Activated CD4-positive, alpha-beta memory T cell treated with anti-CD3 and anti-CD28 coated beads, Interleukin-2, amount 10 ng/mL, durations not matched to agents 7 days and 5 days (primary cell): ENCODE results near the gene THAP9. TPM values are rescaled to one million over a fixed set of nuclear protein-coding genes. Genes with fewer than 3 reads are reported as not detected.

ENCODE experiments used
- CTCF ChIA-PET: fragments of 350-600 bp; sonication (Branson Sonifier 250); formaldehyde crosslinking; loops from one replicate; lab custom pipeline; 2021; ENCODE audit warnings: antibody characterized with exemption, inconsistent platforms; lab: Charles Lee
- POLR2A ChIA-PET: fragments of 350-600 bp; sonication (Branson Sonifier 250); formaldehyde crosslinking; loops from one replicate; lab custom pipeline; 2021; ENCODE audit warnings: antibody characterized with exemption; lab: Charles Lee
- DNase-seq: peaks from one replicate; pipeline ENCODE4 v3.0.0-alpha.2; 2020
- H3K27ac Mint-ChIP-seq: one replicate; pipeline ENCODE4 v1.8.0; 2021; ENCODE audit warnings: mild to moderate bottlenecking, mixed read lengths
- H3K27me3 Mint-ChIP-seq: one replicate; pipeline ENCODE4 v1.8.0; 2021; ENCODE audit warnings: mixed read lengths
- H3K36me3 Mint-ChIP-seq: one replicate; pipeline ENCODE4 v1.8.0; 2021; ENCODE audit warnings: low read depth, mixed read lengths
- H3K4me1 Mint-ChIP-seq: one replicate; pipeline ENCODE4 v1.8.0; 2021; ENCODE audit warnings: mixed read lengths
- H3K4me3 Mint-ChIP-seq: one replicate; pipeline ENCODE4 v1.8.0; 2021; ENCODE audit warnings: mild to moderate bottlenecking, mixed read lengths
- H3K9me3 Mint-ChIP-seq: one replicate; pipeline ENCODE4 v1.8.0; 2021; ENCODE audit warnings: mixed read lengths
- total RNA-seq, 2 experiments: library from RNA; stranded (reverse); gene quantifications; one replicate each; pipeline ENCODE4 v1.2.3, GENCODE V29; 2021

Gene THAP9
- total RNA-seq, 2 experiments from 2014 or later: 2.0 to 2.4 TPM

GRCh38 chr4:82921795-82922194, 21.3 kb downstream of the THAP9 start:
- POLR2A ChIA-PET: interaction anchor here (1.3 kb wide), 1 partner anchor 30 kb away, joined by 3 read pairs; no protein-coding TSS in a partner anchor
- H3K4me3 Mint-ChIP-seq: no peak overlapping the region
- H3K4me1 Mint-ChIP-seq: no peaks in the 10 kb centered on the region
- CTCF ChIA-PET: no interaction called here
- DNase-seq: no peak
- H3K27ac Mint-ChIP-seq: no peak overlapping the region
- peaks cover 4% of the 10 kb centered on the region for H3K36me3 Mint-ChIP-seq
- no peaks in the 10 kb centered on the region for H3K9me3 Mint-ChIP-seq
- H3K27me3 Mint-ChIP-seq: no peaks in the 10 kb centered on the region

- ChIA-PET CTCF (interaction anchor here (0.7 kb wide), 1 partner anchor 244 kb away, joined by 3 read pairs; no protein-coding TSS in a partner anchor), POLR2A (no interaction called here)
- peaks cover 53% of the 10 kb centered on the region for H3K36me3 Mint-ChIP-seq
- DNase-seq: no peak
- H3K4me3 Mint-ChIP-seq: no peak overlapping the region
- H3K9me3 Mint-ChIP-seq: no peaks in the 10 kb centered on the region
- H3K27ac Mint-ChIP-seq: no peak overlapping the region
- no peaks in the 10 kb centered on the region for H3K4me1 Mint-ChIP-seq
- H3K27me3 Mint-ChIP-seq: no peaks in the 10 kb centered on the region
These were observed 30.6 kb downstream of the THAP9 start for GRCh38 chr4:82930848-82931755.

- CTCF ChIA-PET: no interaction called here
- H3K36me3 Mint-ChIP-seq: peaks cover 68% of the 10 kb centered on the region
These were observed 33.9 kb downstream of the THAP9 start for GRCh38 chr4:82934441-82934840.

GRCh38 chr4:82939414-82939813, 38.9 kb downstream of the THAP9 start:
- DNase-seq: no peak
- Mint-ChIP-seq H3K9me3 (no peaks in the 10 kb centered on the region), H3K27ac (no peak overlapping the region), H3K27me3 (no peaks in the 10 kb centered on the region), H3K4me1 (no peaks in the 10 kb centered on the region), H3K36me3 (peaks cover 66% of the 10 kb centered on the region), H3K4me3 (no peak overlapping the region)
- ChIA-PET CTCF (no interaction called here), POLR2A (interaction anchor here (1.2 to 1.3 kb wide), 2 partner anchors 12 to 40 kb away, joined by 3 read pairs; no protein-coding TSS in a partner anchor)

More at GRCh38 chr4:82934441-82934840, 33.9 kb downstream of the THAP9 start:
- H3K4me3 Mint-ChIP-seq: no peak overlapping the region
- no peaks in the 10 kb centered on the region for H3K27me3 Mint-ChIP-seq
- POLR2A ChIA-PET: no interaction called here
- H3K27ac Mint-ChIP-seq: no peak overlapping the region
- H3K4me1 Mint-ChIP-seq: no peaks in the 10 kb centered on the region
- no peaks in the 10 kb centered on the region for H3K9me3 Mint-ChIP-seq
- DNase-seq: no peak

- H3K4me1 Mint-ChIP-seq: no peaks in the 10 kb centered on the region
- peaks cover 36% of the 10 kb centered on the region for H3K36me3 Mint-ChIP-seq
- CTCF ChIA-PET: no interaction called here
- no peaks in the 10 kb centered on the region for H3K9me3 Mint-ChIP-seq
- H3K27me3 Mint-ChIP-seq: no peaks in the 10 kb centered on the region
- POLR2A ChIA-PET: no interaction called here
- H3K27ac Mint-ChIP-seq: no peak overlapping the region
- no peak overlapping the region for H3K4me3 Mint-ChIP-seq
- DNase-seq: no peak
These were observed 47.0 kb downstream of the THAP9 start for GRCh38 chr4:82947498-82947897.

DNA sequence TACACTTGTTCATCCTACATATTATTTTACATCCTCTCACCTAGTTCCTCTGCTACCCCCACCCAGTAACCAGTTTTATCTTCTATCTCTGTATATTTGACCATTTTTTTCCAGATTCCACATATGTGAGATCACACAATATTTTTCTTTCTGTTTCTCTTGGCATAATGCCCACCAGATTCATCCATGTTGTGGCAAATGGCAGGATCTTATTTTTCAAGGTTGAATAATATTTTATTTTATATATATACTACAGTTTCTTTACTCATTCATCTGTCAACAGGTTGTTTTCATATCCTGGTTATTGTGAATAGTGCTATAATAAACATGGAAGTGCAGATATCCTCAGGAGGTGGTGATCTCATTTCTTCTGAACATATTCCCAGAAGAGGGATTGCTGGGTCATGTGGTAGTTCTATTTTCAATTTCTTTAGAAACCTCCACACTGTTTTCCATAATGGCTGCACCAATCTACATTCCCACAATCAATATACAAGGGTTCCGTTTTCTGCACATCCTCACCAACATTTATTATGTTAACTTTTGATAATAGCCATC, 48.2 kb downstream of the THAP9 start:
- H3K27me3 Mint-ChIP-seq: no peaks in the 10 kb centered on the region
- H3K4me3 Mint-ChIP-seq: no peak overlapping the region
- no peaks in the 10 kb centered on the region for H3K9me3 Mint-ChIP-seq
- no peak for DNase-seq
- H3K4me1 Mint-ChIP-seq: no peaks in the 10 kb centered on the region
- ChIA-PET CTCF (no interaction called here), POLR2A (no interaction called here)
- peaks cover 33% of the 10 kb centered on the region for H3K36me3 Mint-ChIP-seq
- no peak overlapping the region for H3K27ac Mint-ChIP-seq

DNA sequence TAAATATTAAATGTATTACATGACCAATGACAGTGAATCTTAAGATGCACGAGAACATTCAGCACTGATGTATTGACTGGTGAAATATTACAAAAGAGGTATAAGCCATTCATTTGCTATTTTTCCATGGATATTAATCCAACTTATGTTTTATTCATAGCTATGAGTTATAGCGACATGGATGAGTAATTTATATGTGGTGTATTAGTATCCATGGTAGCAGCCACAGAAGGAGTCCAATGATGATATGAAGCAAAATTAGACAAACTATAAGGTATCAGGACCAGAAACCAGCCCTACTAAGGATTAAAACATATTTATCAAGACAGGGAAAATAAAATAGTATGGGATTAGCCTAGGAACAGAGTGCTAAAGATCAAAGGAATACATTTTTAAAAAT, 50.7 kb downstream of the THAP9 start:
- peaks cover 31% of the 10 kb centered on the region for H3K36me3 Mint-ChIP-seq
- H3K27ac Mint-ChIP-seq: no peak overlapping the region
- ChIA-PET CTCF (no interaction called here), POLR2A (interaction anchor here (0.9 to 1.4 kb wide), 4 partner anchors 12 to 83 kb away, joined by 3 read pairs; no protein-coding TSS in a partner anchor)
- H3K4me1 Mint-ChIP-seq: no peaks in the 10 kb centered on the region
- H3K27me3 Mint-ChIP-seq: no peaks in the 10 kb centered on the region
- no peak overlapping the region for H3K4me3 Mint-ChIP-seq
- DNase-seq: no peak
- H3K9me3 Mint-ChIP-seq: no peaks in the 10 kb centered on the region

- CTCF ChIA-PET: no interaction called here
- H3K4me1 Mint-ChIP-seq: peaks cover 12% of the 10 kb centered on the region
- POLR2A ChIA-PET: no interaction called here
- no peak overlapping the region for H3K4me3 Mint-ChIP-seq
- peaks cover 36% of the 10 kb centered on the region for H3K36me3 Mint-ChIP-seq
- H3K27me3 Mint-ChIP-seq: no peaks in the 10 kb centered on the region
- no peak overlapping the region for H3K27ac Mint-ChIP-seq
- DNase-seq: no peak
- H3K9me3 Mint-ChIP-seq: no peaks in the 10 kb centered on the region
These were observed 53.7 kb downstream of the THAP9 start for GRCh38 chr4:82954212-82954611.

DNA sequence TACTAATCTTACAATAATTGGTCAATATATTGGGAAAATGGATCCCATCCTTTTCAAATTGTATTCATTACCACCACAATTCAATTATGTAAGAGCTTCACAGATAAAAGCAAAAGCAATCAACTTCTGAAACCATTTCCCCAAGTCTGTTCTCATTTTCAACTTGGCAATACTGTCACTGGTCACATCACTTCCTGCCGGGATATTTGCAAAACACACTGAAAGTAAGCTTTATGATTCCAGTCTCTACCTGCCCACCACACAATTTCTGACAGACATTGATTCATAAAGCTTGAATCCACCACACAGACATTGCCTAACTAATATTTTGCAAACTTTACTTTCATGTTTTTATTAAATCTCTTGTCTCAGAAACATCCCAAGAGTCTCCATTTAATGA, 56.5 kb downstream of the THAP9 start:
- peaks cover 12% of the 10 kb centered on the region for H3K4me1 Mint-ChIP-seq

GRCh38 chr4:82965763-82966162, 65.2 kb downstream of the THAP9 start:
- ChIA-PET CTCF (interaction anchor here (1.4 kb wide), 1 partner anchor 60 kb away, joined by 3 read pairs; no protein-coding TSS in a partner anchor), POLR2A (no interaction called here)
- H3K4me3 Mint-ChIP-seq: no peak overlapping the region
- peaks cover 63% of the 10 kb centered on the region for H3K36me3 Mint-ChIP-seq
- H3K9me3 Mint-ChIP-seq: no peaks in the 10 kb centered on the region
- no peaks in the 10 kb centered on the region for H3K27me3 Mint-ChIP-seq
- no peak for DNase-seq
- H3K4me1 Mint-ChIP-seq: no peaks in the 10 kb centered on the region
- no peak overlapping the region for H3K27ac Mint-ChIP-seq

More for the DNA sequence above, 56.5 kb downstream of the THAP9 start:
- ChIA-PET POLR2A (interaction anchor here (1.5 to 1.6 kb wide), 2 partner anchors 54 to 78 kb away, joined by 6 read pairs; partner anchors contain the start of genes COPS4 and LIN54), CTCF (no interaction called here)
- no peak for DNase-seq
- no peaks in the 10 kb centered on the region for H3K27me3 Mint-ChIP-seq
- H3K36me3 Mint-ChIP-seq: peaks cover 45% of the 10 kb centered on the region
- no peak overlapping the region for H3K27ac Mint-ChIP-seq
- H3K4me3 Mint-ChIP-seq: no peak overlapping the region
- H3K9me3 Mint-ChIP-seq: no peaks in the 10 kb centered on the region

- peaks cover 69% of the 10 kb centered on the region for H3K36me3 Mint-ChIP-seq
- ChIA-PET POLR2A (interaction anchor here (0.7 kb wide), 1 partner anchor 487 kb away, joined by 3 read pairs; the partner anchor contains the start of genes HELQ and MRPS18C), CTCF (interaction anchor here (1.2 kb wide), 1 partner anchor 44 kb away, joined by 3 read pairs; no protein-coding TSS in a partner anchor)
- DNase-seq: no peak
- H3K4me1 Mint-ChIP-seq: no peaks in the 10 kb centered on the region
- no peak overlapping the region for H3K27ac Mint-ChIP-seq
- no peaks in the 10 kb centered on the region for H3K27me3 Mint-ChIP-seq
- no peaks in the 10 kb centered on the region for H3K9me3 Mint-ChIP-seq
- H3K4me3 Mint-ChIP-seq: no peak overlapping the region
These were observed 68.4 kb downstream of the THAP9 start for GRCh38 chr4:82968972-82969371.

DNA sequence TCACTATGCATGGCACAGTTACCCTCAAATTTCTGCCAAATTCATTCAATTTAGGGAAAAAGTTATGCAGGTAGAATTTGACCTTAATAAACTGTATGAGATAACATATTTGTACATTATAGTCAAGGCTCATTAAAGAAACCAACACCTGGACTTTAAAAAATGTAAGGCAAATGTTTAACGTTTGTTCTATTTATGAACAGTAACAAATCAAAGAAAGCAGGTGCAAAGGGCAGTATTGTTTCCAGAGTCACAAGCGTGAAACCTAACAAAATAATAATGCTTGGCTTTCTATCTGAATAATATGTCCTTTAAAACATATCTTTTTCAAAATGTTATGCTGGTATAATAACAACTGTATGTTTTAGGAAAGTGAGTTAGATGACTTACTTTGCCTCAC, 68.9 kb downstream of the THAP9 start:
- ChIA-PET CTCF (no interaction called here), POLR2A (no interaction called here)
- Mint-ChIP-seq H3K36me3 (peaks cover 68% of the 10 kb centered on the region), H3K9me3 (no peaks in the 10 kb centered on the region), H3K27me3 (no peaks in the 10 kb centered on the region), H3K27ac (no peak overlapping the region), H3K4me1 (no peaks in the 10 kb centered on the region), H3K4me3 (no peak overlapping the region)
- DNase-seq: no peak
